HL-60 (cell line): ENCODE data around the gene IWS1.

Experiments
- GABPA ChIP-seq: IDR thresholded peaks from 2 replicates; pipeline ENCODE4 v1.6.1; 2012; ENCODE audit warnings: low read depth
- POLR2AphosphoS5 ChIP-seq: IDR thresholded peaks from 2 replicates; pipeline ENCODE4 v1.6.1; 2012; ENCODE audit warnings: low read depth
- SPI1 ChIP-seq: IDR thresholded peaks from 2 replicates; pipeline ENCODE4 v1.6.1; 2012; ENCODE audit warnings: low read depth, mild to moderate bottlenecking, borderline replicate concordance
- TF ChIP-seq, protein P1 (sequence below): IDR thresholded peaks from one replicate; pipeline ENCODE4 v1.5.1; 2011; ENCODE audit warnings: low read length, control low read depth, inconsistent platforms; ENCODE audit not compliant: insufficient read depth
- TF ChIP-seq, protein P2 (sequence below): IDR thresholded peaks from 2 replicates; pipeline ENCODE4 v1.6.1; 2012; ENCODE audit warnings: low read depth; ENCODE audit not compliant: insufficient replicate concordance

- TF ChIP-seq GABPA (no peak), POLR2AphosphoS5 (no peak), SPI1 (no peak)
- TF ChIP-seq, protein P1, sequence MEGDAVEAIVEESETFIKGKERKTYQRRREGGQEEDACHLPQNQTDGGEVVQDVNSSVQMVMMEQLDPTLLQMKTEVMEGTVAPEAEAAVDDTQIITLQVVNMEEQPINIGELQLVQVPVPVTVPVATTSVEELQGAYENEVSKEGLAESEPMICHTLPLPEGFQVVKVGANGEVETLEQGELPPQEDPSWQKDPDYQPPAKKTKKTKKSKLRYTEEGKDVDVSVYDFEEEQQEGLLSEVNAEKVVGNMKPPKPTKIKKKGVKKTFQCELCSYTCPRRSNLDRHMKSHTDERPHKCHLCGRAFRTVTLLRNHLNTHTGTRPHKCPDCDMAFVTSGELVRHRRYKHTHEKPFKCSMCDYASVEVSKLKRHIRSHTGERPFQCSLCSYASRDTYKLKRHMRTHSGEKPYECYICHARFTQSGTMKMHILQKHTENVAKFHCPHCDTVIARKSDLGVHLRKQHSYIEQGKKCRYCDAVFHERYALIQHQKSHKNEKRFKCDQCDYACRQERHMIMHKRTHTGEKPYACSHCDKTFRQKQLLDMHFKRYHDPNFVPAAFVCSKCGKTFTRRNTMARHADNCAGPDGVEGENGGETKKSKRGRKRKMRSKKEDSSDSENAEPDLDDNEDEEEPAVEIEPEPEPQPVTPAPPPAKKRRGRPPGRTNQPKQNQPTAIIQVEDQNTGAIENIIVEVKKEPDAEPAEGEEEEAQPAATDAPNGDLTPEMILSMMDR: no peak
- TF ChIP-seq, protein P2, sequence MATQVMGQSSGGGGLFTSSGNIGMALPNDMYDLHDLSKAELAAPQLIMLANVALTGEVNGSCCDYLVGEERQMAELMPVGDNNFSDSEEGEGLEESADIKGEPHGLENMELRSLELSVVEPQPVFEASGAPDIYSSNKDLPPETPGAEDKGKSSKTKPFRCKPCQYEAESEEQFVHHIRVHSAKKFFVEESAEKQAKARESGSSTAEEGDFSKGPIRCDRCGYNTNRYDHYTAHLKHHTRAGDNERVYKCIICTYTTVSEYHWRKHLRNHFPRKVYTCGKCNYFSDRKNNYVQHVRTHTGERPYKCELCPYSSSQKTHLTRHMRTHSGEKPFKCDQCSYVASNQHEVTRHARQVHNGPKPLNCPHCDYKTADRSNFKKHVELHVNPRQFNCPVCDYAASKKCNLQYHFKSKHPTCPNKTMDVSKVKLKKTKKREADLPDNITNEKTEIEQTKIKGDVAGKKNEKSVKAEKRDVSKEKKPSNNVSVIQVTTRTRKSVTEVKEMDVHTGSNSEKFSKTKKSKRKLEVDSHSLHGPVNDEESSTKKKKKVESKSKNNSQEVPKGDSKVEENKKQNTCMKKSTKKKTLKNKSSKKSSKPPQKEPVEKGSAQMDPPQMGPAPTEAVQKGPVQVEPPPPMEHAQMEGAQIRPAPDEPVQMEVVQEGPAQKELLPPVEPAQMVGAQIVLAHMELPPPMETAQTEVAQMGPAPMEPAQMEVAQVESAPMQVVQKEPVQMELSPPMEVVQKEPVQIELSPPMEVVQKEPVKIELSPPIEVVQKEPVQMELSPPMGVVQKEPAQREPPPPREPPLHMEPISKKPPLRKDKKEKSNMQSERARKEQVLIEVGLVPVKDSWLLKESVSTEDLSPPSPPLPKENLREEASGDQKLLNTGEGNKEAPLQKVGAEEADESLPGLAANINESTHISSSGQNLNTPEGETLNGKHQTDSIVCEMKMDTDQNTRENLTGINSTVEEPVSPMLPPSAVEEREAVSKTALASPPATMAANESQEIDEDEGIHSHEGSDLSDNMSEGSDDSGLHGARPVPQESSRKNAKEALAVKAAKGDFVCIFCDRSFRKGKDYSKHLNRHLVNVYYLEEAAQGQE: no peak
Measured at GRCh38 chr2:127515383-127515915, 10.8 kb downstream of the IWS1 start.
